ENCODE results near the gene FBP2.
"Not testable (repeated sequence)": the region's sequence is repeated elsewhere in the genome, so short reads cannot be mapped to it uniquely, and the experiment has no call there.

The FBP2 gene

GRCh38 chr9:94554439-94555331 is 38.9 kb downstream of the FBP2 start, which contains the start of gene PCAT7:
Gene PCAT7 (plus strand): TSS chr9:94555083.
- peak; percentile 43 for DNase-seq

GRCh38 chr9:94554078-94554438 is 39.6 kb downstream of the FBP2 start:
- no peak for DNase-seq

- no peak for DNase-seq
Measured at GRCh38 chr9:94553029-94553938, 40.3 kb downstream of the FBP2 start.

GRCh38 chr9:94545940-94546339 is 47.7 kb downstream of the FBP2 start:
- DNase-seq, result no peak

- DNase-seq, result not testable (repeated sequence)
Measured at GRCh38 chr9:94544335-94544734, 49.3 kb downstream of the FBP2 start.

GRCh38 chr9:94538908-94539307 is 54.7 kb downstream of the FBP2 start:
- no peak for DNase-seq

GRCh38 chr9:94534901-94535300 is 58.7 kb downstream of the FBP2 start:
- no peak for DNase-seq

GRCh38 chr9:94533601-94534000 is 60.0 kb downstream of the FBP2 start:
- no peak for DNase-seq

- no peak for DNase-seq
Measured at GRCh38 chr9:94533155-94533554, 60.5 kb downstream of the FBP2 start.

- no peak for DNase-seq
Measured at GRCh38 chr9:94528886-94529285, 64.7 kb downstream of the FBP2 start.

GRCh38 chr9:94526951-94527350 is 66.7 kb downstream of the FBP2 start:
- DNase-seq, result no peak

GRCh38 chr9:94526271-94526670 is 67.4 kb downstream of the FBP2 start:
- DNase-seq, result no peak

GRCh38 chr9:94525396-94526035 is 68.1 kb downstream of the FBP2 start:
- DNase-seq, result no peak

GRCh38 chr9:94517254-94517653 is 76.4 kb downstream of the FBP2 start:
- no peak for DNase-seq

GRCh38 chr9:94514722-94515121 is 78.9 kb downstream of the FBP2 start:
- DNase-seq, result no peak

- DNase-seq, result no peak
Measured at GRCh38 chr9:94511955-94512265, 81.7 kb downstream of the FBP2 start.

- DNase-seq, result no peak
Measured at GRCh38 chr9:94511134-94511954, 82.3 kb downstream of the FBP2 start.
